ENCODE results near the gene CNR1. TPM values are rescaled to one million over a fixed set of nuclear protein-coding genes. Genes with fewer than 3 reads are reported as not detected.
"Not testable (repeated sequence)": the region's sequence is repeated elsewhere in the genome, so short reads cannot be mapped to it uniquely, and the experiment has no call there.

The CNR1 gene
- total RNA-seq, result 6.2 to 6.9 TPM (median 6.3 TPM) in 3 replicates

- Mint-ChIP-seq H3K27ac (peak within 1 kb of the TSS; percentile 74), H3K27me3 (ENCODE audit: low read depth) (peaks cover 52% of the 10 kb centered on the region)
These were observed at the start of gene CNR1 for GRCh38 chr6:88165844-88166492. Gene CNR1 (minus strand): TSS chr6:88166347. CDS start chr6:88145274, 21,073 bp downstream.

GRCh38 chr6:88211446-88211845, 45.3 kb upstream of the CNR1 start:
- no peak overlapping the region for H3K4me3 Mint-ChIP-seq
- DNase-seq (ENCODE audit: low spot score in 2 of 2, unreplicated experiment in 2 of 2), result no peak
- no peak overlapping the region for H3K27ac Mint-ChIP-seq
- TF ChIP-seq CTCF (IDR thresholded peaks at IDR 0.05; ENCODE audit: unreplicated experiment), result no peak
- H3K4me1 Mint-ChIP-seq, result no peaks in the 10 kb centered on the region
- no peaks in the 10 kb centered on the region for H3K9me3 Mint-ChIP-seq
- peaks cover 5% of the 10 kb centered on the region for H3K27me3 Mint-ChIP-seq (ENCODE audit: low read depth)
- no peaks in the 10 kb centered on the region for H3K36me3 Mint-ChIP-seq

More at GRCh38 chr6:88165844-88166492, at the start of gene CNR1:
- H3K9me3 Mint-ChIP-seq, result no peaks in the 10 kb centered on the region
- TF ChIP-seq CTCF (IDR thresholded peaks at IDR 0.05; ENCODE audit: unreplicated experiment), result no peak
- H3K36me3 Mint-ChIP-seq, result no peaks in the 10 kb centered on the region
- H3K4me1 Mint-ChIP-seq, result peaks cover 21% of the 10 kb centered on the region
- DNase-seq (ENCODE audit: low spot score in 2 of 2, unreplicated experiment in 2 of 2), result peak; percentile 54 to 74
- H3K4me3 Mint-ChIP-seq, result peak within 1 kb of the TSS; percentile 82

DNA sequence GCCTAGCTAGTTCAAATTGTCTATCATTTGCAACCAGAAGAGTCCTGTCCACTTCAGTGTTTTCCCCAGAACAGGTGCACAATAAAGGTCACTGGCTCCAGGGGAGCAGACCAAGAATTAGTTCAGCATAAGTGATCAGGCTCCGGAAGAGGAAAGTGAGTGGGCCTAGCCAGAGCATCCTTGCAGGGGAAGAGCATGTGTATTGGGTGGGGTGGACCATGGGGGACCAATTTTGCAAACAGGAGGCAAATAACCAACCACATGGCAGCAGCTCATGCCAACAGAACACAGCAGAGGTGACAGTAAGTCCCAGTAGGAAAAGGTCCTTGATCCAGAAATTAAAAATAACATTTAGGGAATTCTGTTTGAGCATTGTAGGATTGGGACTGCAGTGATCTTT, 43.2 kb upstream of the CNR1 start:
- DNase-seq (ENCODE audit: low spot score in 2 of 2, unreplicated experiment in 2 of 2), result no peak
- H3K9me3 Mint-ChIP-seq, result peaks cover 13% of the 10 kb centered on the region
- no peak overlapping the region for H3K27ac Mint-ChIP-seq
- no peaks in the 10 kb centered on the region for H3K36me3 Mint-ChIP-seq
- H3K27me3 Mint-ChIP-seq (ENCODE audit: low read depth), result peaks cover 5% of the 10 kb centered on the region
- H3K4me3 Mint-ChIP-seq, result no peak overlapping the region
- H3K4me1 Mint-ChIP-seq, result no peaks in the 10 kb centered on the region
- TF ChIP-seq CTCF (IDR thresholded peaks at IDR 0.05; ENCODE audit: unreplicated experiment), result no peak

- H3K27me3 Mint-ChIP-seq (ENCODE audit: low read depth), result peaks cover 5% of the 10 kb centered on the region
These were observed 42.6 kb upstream of the CNR1 start for GRCh38 chr6:88208726-88209125.

DNA sequence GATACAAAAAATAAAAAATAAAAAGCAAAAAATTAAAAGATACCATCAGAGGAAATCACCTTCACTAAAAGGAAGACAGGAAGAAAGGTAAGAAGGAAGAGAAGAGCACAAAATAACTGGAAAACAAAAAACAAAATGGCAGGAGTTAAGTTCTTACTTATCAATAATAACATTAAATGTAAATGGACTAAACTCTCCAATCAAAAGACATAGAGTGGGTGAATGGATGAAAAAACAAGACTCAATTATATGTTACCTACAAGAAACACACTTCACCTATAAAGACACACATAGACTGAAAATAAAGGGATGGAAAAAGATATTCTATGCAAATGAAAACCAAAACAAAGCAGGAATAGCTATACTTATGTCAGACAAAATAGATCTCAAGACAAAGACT, 35.6 kb upstream of the CNR1 start:
- not testable (repeated sequence) for DNase-seq (ENCODE audit: low spot score in 2 of 2, unreplicated experiment in 2 of 2); H3K27me3 Mint-ChIP-seq (ENCODE audit: low read depth); H3K36me3 Mint-ChIP-seq; H3K27ac Mint-ChIP-seq; H3K4me1 Mint-ChIP-seq; H3K4me3 Mint-ChIP-seq
- peaks cover 39% of the 10 kb centered on the region for H3K9me3 Mint-ChIP-seq

More at GRCh38 chr6:88208726-88209125, 42.6 kb upstream of the CNR1 start:
- H3K9me3 Mint-ChIP-seq, result peaks cover 19% of the 10 kb centered on the region
- TF ChIP-seq CTCF (IDR thresholded peaks at IDR 0.05; ENCODE audit: unreplicated experiment), result no peak
- H3K36me3 Mint-ChIP-seq, result no peaks in the 10 kb centered on the region
- no peak for DNase-seq (ENCODE audit: low spot score in 2 of 2, unreplicated experiment in 2 of 2)
- no peak overlapping the region for H3K4me3 Mint-ChIP-seq
- no peak overlapping the region for H3K27ac Mint-ChIP-seq
- no peaks in the 10 kb centered on the region for H3K4me1 Mint-ChIP-seq

DNA sequence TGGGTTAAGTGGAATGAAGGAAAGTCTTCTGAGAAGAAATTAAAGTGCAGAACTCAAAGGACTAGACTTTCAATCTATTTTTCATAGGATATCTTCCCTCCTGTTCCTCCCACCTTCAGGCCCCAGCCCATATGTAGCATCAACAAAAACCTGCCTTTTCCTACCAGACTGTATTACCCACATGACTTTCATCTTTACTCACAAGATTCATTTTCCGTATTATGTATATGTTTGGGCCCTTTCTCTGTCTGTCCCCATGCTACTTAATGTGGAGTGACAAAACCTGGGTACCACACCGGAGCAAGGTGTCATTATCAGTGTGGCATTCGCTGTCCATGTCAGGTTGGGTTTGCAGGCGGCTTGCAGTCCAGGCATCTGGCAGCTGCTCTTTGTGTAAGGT, 18.8 kb upstream of the CNR1 start:
- Mint-ChIP-seq H3K4me1 (no peaks in the 10 kb centered on the region), H3K4me3 (no peak overlapping the region), H3K36me3 (no peaks in the 10 kb centered on the region), H3K9me3 (peaks cover 5% of the 10 kb centered on the region), H3K27ac (no peak overlapping the region), H3K27me3 (ENCODE audit: low read depth) (peaks cover 26% of the 10 kb centered on the region)
- no peak for TF ChIP-seq CTCF (IDR thresholded peaks at IDR 0.05; ENCODE audit: unreplicated experiment)
- no peak for DNase-seq (ENCODE audit: low spot score in 2 of 2, unreplicated experiment in 2 of 2)
